Uterus (tissue), 4 donors: Measurements from ENCODE around the gene IRF6. TPM values are rescaled to one million over a fixed set of nuclear protein-coding genes. Genes with fewer than 3 reads are reported as not detected.
A peak's percentile ranks its signal among the peaks of the same experiment; 100 is the strongest.

Experiments used
- DNase-seq, 2 donors: peaks; one replicate each; pipeline ENCODE4 v3.0.0-alpha.2; 2019 to 2020
- H3K27ac ChIP-seq, 2 donors: fragments of 200-600 bp; sonication (generic); 1 replicate in 1 of 2; 2 replicates in 1 of 2; pipeline ENCODE4 v1.5.1; 2016 to 2018
- H3K27me3 ChIP-seq, 2 donors: fragments of 200-600 bp; sonication (generic); one replicate each; pipeline ENCODE4 v1.5.1; 2018 to 2019; ENCODE audit warnings: control low read depth in 1 of 2
- H3K36me3 ChIP-seq, 2 donors: fragments of 200-600 bp; sonication (generic); one replicate each; pipeline ENCODE4 v1.5.1; 2019; ENCODE audit warnings: control low read depth in 1 of 2
- H3K4me1 ChIP-seq, 2 donors: fragments of 200-600 bp; sonication (generic); one replicate each; pipeline ENCODE4 v1.5.1; 2018 to 2019; ENCODE audit warnings: control low read depth in 1 of 2
- H3K4me3 ChIP-seq, 2 donors: fragments of 200-600 bp; sonication (generic); 1 replicate in 1 of 2; 2 replicates in 1 of 2; pipeline ENCODE4 v1.5.1; 2018 to 2019; ENCODE audit warnings: mild to moderate bottlenecking in 1 of 2
- H3K9me3 ChIP-seq, 2 donors: fragments of 200-600 bp; sonication (generic); one replicate each; pipeline ENCODE4 v1.5.1; 2019; ENCODE audit warnings: control low read depth in 1 of 2
- POLR2A ChIP-seq, 2 donors: fragments of 450-650 bp; IDR thresholded peaks; one replicate each; pipeline ENCODE4 v1.6.1; 2016; ENCODE audit warnings: antibody characterized with exemption in 2 of 2, mild to moderate bottlenecking in 1 of 2, moderate library complexity in 1 of 2
- intact Hi-C: fragments of 100-400 bp; cut with DNase I; formaldehyde crosslinking; loops from one replicate; pipeline ENCODE4 v1.15.1; 2023; ENCODE audit warnings: low total_unique reads
- total RNA-seq, 4 donors: library from RNA; depleted of rRNA in 3 of 4; stranded (reverse); fragments of >200 nt in 3 of 4; gene quantifications; one replicate each; pipeline versions ENCODE4 v1.1.0 to v1.2.4, GENCODE V29; 2014 to 2023
- TF ChIP-seq, protein P1 (sequence below), 4 experiments: fragments of 200-600 bp in 2 of 4; fragments of 450-650 bp in 2 of 4; sonication (generic) in 2 of 4; IDR thresholded peaks; one replicate each; pipeline ENCODE4 v1.5.1; 2016 to 2019; ENCODE audit warnings: antibody characterized with exemption in 4 of 4, mild to moderate bottlenecking in 2 of 4, moderate library complexity in 1 of 4
- donor health status: DM: yes; HTN: yes; CAD: no.

Gene IRF6
- total RNA-seq, 4 donors from 2014 or later: 0.88 to 28.3 (median 4.0) TPM

DNA sequence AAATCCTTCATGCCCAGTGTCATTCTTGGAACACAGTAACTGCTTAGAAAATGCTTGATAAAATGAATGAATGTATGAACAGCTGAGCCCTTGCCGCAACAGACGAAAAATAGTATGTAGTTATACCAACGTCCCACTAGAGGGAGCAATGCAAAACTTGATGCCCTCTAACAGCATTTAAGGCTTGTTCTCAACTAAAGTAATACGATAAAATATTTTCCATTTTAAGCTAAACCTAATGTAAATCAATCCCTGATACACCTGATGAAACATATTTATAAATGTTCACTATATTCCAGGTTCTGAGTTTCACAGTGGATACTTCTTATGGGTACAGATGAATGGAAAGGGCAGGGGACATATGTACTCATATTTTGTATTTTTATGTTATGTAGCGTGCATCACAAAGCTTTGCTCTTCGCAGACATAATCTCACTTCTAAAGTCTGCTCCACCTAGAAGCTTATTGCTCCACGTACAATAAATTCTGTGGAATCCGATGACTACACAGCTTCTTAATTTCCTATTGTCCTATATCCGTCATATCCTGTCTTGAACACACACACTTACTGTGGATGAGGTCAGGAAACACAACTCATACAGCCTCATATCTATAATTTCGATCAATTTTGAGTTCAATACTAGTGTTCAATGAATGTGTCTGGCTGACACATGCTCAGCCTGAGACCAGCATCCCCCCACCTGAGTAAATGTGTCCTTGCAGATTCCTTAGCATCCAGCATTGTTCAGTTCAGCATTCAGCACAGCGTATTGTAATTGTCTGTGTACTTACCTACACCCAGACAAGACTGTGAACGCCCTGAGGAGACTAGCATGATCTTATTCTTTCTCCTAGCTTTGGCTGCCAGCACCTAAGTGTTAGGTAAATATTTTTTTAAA is 17.4 kb upstream of the IRF6 start:
- H3K9me3 ChIP-seq: no peaks in the 10 kb centered on the region
- H3K27ac ChIP-seq: no peak overlapping the region
- DNase-seq: no peak
- no peaks in the 10 kb centered on the region for H3K4me1 ChIP-seq
- intact Hi-C loops: no loop called here
- no peaks in the 10 kb centered on the region for H3K36me3 ChIP-seq
- no peak overlapping the region for H3K4me3 ChIP-seq
- TF ChIP-seq, protein P1, sequence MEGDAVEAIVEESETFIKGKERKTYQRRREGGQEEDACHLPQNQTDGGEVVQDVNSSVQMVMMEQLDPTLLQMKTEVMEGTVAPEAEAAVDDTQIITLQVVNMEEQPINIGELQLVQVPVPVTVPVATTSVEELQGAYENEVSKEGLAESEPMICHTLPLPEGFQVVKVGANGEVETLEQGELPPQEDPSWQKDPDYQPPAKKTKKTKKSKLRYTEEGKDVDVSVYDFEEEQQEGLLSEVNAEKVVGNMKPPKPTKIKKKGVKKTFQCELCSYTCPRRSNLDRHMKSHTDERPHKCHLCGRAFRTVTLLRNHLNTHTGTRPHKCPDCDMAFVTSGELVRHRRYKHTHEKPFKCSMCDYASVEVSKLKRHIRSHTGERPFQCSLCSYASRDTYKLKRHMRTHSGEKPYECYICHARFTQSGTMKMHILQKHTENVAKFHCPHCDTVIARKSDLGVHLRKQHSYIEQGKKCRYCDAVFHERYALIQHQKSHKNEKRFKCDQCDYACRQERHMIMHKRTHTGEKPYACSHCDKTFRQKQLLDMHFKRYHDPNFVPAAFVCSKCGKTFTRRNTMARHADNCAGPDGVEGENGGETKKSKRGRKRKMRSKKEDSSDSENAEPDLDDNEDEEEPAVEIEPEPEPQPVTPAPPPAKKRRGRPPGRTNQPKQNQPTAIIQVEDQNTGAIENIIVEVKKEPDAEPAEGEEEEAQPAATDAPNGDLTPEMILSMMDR (IDR thresholded peaks at IDR 0.05): peak; percentile 33 to 64 (median 52)
- no peak for TF ChIP-seq POLR2A (IDR thresholded peaks at IDR 0.05)
- no peaks in the 10 kb centered on the region for H3K27me3 ChIP-seq

DNA sequence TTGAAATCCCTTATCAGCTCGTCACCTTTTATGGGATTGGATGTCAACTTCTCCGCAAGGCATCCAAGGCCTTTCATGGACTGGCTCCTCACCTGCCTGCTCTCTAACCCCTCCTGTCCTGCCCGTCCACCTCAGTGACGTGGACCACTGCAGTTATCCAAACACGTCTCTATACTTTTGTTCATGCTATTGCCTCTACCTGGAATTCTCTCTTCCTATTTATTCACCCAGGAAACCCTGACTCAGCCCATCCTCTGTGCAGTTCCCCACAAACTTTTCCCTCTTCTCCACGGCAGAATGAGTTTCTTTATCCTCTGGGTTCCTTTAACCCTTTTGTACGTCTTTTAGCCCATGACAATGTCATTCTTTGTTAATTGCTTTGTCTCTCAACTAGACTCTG is 16.8 kb upstream of the IRF6 start:
- Histone ChIP-seq H3K27ac (no peak overlapping the region), H3K4me1 (no peaks in the 10 kb centered on the region), H3K4me3 (no peak overlapping the region), H3K27me3 (no peaks in the 10 kb centered on the region), H3K9me3 (no peaks in the 10 kb centered on the region), H3K36me3 (no peaks in the 10 kb centered on the region)
- intact Hi-C loops: no loop called here
- no peak for DNase-seq
- no peak for TF ChIP-seq POLR2A (IDR thresholded peaks at IDR 0.05)
- TF ChIP-seq, protein P1 (IDR thresholded peaks at IDR 0.05): no peak

DNA sequence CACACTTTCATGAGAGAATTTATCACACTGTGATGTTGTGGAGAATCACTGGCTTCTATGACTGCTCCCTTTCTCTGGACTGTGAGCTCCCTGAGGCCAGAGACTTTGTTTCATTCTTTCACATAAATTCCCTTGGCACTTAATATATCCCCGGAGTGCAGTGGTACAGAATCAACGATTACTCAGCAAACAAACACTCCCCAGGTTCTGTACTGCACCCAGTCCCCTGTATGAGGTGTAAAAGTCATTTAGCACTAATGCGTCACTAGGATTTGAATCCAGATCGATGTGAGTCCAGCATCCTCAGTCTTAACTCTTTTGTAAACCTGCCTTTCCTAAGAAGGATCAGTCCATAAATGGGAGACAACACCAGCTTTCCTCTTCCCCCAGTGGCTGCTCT is 15.0 kb upstream of the IRF6 start:
- intact Hi-C loops: no loop called here
- no peaks in the 10 kb centered on the region for H3K36me3 ChIP-seq
- no peak for DNase-seq
- no peaks in the 10 kb centered on the region for H3K4me1 ChIP-seq
- H3K4me3 ChIP-seq: no peak overlapping the region
- H3K27ac ChIP-seq: no peak overlapping the region
- H3K9me3 ChIP-seq: no peaks in the 10 kb centered on the region
- no peaks in the 10 kb centered on the region for H3K27me3 ChIP-seq
- no peak for TF ChIP-seq POLR2A (IDR thresholded peaks at IDR 0.05)
- TF ChIP-seq, protein P1 (IDR thresholded peaks at IDR 0.05): no peak

DNA sequence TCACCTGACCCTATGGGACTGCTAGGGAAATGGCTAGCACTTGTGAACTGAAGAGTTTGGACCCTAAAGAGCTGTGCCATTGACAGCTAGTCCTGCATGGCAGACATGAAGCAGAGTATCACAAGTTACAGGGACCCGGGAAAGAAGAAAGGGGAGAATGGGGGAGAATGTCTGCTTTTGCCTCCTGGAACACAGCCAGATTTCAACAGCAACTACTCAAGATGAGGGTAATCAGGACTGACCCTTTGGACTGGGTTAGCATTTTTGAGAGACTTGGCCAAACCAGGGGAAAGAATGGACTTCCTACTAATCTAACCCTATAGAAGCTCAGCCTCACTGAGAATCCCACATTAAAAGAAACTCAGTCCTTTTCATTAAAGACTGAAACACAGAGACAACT is 13.1 kb upstream of the IRF6 start:
- TF ChIP-seq, protein P1 (IDR thresholded peaks at IDR 0.05): no peak
- no peak for TF ChIP-seq POLR2A (IDR thresholded peaks at IDR 0.05)
- Histone ChIP-seq H3K27ac (no peak overlapping the region), H3K9me3 (no peaks in the 10 kb centered on the region), H3K36me3 (no peaks in the 10 kb centered on the region), H3K4me1 (no peaks in the 10 kb centered on the region), H3K4me3 (no peak overlapping the region), H3K27me3 (no peaks in the 10 kb centered on the region)
- DNase-seq: no peak
- intact Hi-C loops: no loop called here

DNA sequence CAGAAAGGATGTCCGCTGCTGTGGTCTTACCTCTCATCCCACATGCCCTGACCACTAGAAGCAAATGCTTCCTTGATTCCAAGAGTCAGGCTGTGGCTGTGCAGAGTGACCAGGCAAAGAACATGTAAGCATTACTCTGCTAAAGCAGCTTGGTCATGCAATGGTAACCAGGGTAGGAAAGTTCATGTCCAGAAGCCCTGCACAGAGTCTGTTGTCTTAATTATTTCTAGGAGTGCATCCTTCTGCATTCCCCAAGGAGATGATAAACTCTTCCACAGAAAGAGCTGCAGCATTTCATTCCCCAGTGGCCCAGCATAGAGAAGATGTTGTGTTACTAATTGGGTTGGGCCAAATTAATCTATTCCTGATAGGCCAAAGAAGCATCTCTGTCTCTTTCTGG is 11.7 kb upstream of the IRF6 start:
- no peak for DNase-seq
- Histone ChIP-seq H3K4me3 (no peak overlapping the region), H3K27me3 (no peaks in the 10 kb centered on the region), H3K9me3 (no peaks in the 10 kb centered on the region), H3K36me3 (no peaks in the 10 kb centered on the region), H3K27ac (no peak overlapping the region), H3K4me1 (no peaks in the 10 kb centered on the region)
- intact Hi-C loops: no loop called here
- TF ChIP-seq, protein P1 (IDR thresholded peaks at IDR 0.05): no peak
- TF ChIP-seq POLR2A (IDR thresholded peaks at IDR 0.05): no peak
